Measurements from ENCODE around the gene CCDC40. TPM values are rescaled to one million over a fixed set of nuclear protein-coding genes. Genes with fewer than 3 reads are reported as not detected.

CCDC40 gene
- total RNA-seq, 1 donor from 2014 or later: 5.8 TPM

- no peak for DNase-seq
- ATAC-seq: no peak
- intact Hi-C loops (cut with micrococcal nuclease): no loop called here
Measured at GRCh38 chr17:80095038-80095843, 58.8 kb downstream of the CCDC40 start.

- DNase-seq: no peak
- intact Hi-C loops (cut with micrococcal nuclease): no loop called here
- ATAC-seq: no peak
Measured at GRCh38 chr17:80095844-80096475, 59.5 kb downstream of the CCDC40 start.

GRCh38 chr17:80096561-80097021, 60.1 kb downstream of the CCDC40 start:
- ATAC-seq: no peak
- DNase-seq: no peak
- intact Hi-C loops (cut with micrococcal nuclease): no loop called here

- ATAC-seq (no peak), DNase-seq (no peak)
- intact Hi-C loops (cut with micrococcal nuclease): no loop called here
Measured at GRCh38 chr17:80097127-80097621, 60.7 kb downstream of the CCDC40 start.

- ATAC-seq (no peak), DNase-seq (no peak)
- intact Hi-C loops (cut with micrococcal nuclease): no loop called here
Measured at GRCh38 chr17:80097844-80098691, 61.6 kb downstream of the CCDC40 start.

- intact Hi-C loops (cut with micrococcal nuclease): no loop called here
- ATAC-seq (no peak), DNase-seq (no peak)
Measured at GRCh38 chr17:80099291-80100034, 63.0 kb downstream of the CCDC40 start.

GRCh38 chr17:80100035-80100323, 63.5 kb downstream of the CCDC40 start:
- DNase-seq (no peak), ATAC-seq (no peak)
- intact Hi-C loops (cut with micrococcal nuclease): no loop called here

GRCh38 chr17:80101011-80101945, 64.8 kb downstream of the CCDC40 start, which contains the start of gene GAA:
Gene GAA (plus strand): TSS chr17:80101581. CDS start chr17:80104587, 3,006 bp downstream.
- ATAC-seq: peak; percentile 93
- intact Hi-C loops (cut with micrococcal nuclease): no loop called here

GRCh38 chr17:80101946-80102663, 65.7 kb downstream of the CCDC40 start:
- intact Hi-C loops (cut with micrococcal nuclease): no loop called here
- peak; percentile 10 for ATAC-seq
- DNase-seq: peak; percentile 46

More at GRCh38 chr17:80101011-80101945, 64.8 kb downstream of the CCDC40 start, which contains the start of gene GAA:
- DNase-seq: peak; percentile 95

GRCh38 chr17:80102664-80103448, 66.4 kb downstream of the CCDC40 start:
- DNase-seq: peak; percentile 25
- no peak for ATAC-seq
- intact Hi-C loops (cut with micrococcal nuclease): no loop called here

- intact Hi-C loops (cut with micrococcal nuclease): no loop called here
- DNase-seq (peak; percentile 18), ATAC-seq (no peak)
Measured at GRCh38 chr17:80103449-80104085, 67.1 kb downstream of the CCDC40 start.

- ATAC-seq: no peak
Measured at GRCh38 chr17:80104321-80104955, 68.0 kb downstream of the CCDC40 start.

GRCh38 chr17:80104956-80105375, 68.5 kb downstream of the CCDC40 start:
- intact Hi-C loops (cut with micrococcal nuclease): no loop called here
- ATAC-seq (no peak), DNase-seq (peak; percentile 22)

More at GRCh38 chr17:80104321-80104955, 68.0 kb downstream of the CCDC40 start:
- peak; percentile 19 for DNase-seq
- intact Hi-C loops (cut with micrococcal nuclease): no loop called here

- no peak for ATAC-seq
- intact Hi-C loops (cut with micrococcal nuclease): no loop called here
- peak; percentile 33 for DNase-seq
Measured at GRCh38 chr17:80105762-80106161, 69.3 kb downstream of the CCDC40 start.

- no peak for ATAC-seq
- intact Hi-C loops (cut with micrococcal nuclease): no loop called here
Measured at GRCh38 chr17:80106176-80106575, 69.7 kb downstream of the CCDC40 start.

More at GRCh38 chr17:80106176-80106575, 69.7 kb downstream of the CCDC40 start:
- peak; percentile 25 for DNase-seq
